Measurements from ENCODE around the gene DNAI1. TPM values are rescaled to one million over a fixed set of nuclear protein-coding genes. Genes with fewer than 3 reads are reported as not detected.

Gene DNAI1
- polyA plus RNA-seq (2012; rRNA removed), result 0.46 and 0.55 TPM in 2 replicates
- polyA plus RNA-seq (2012; cell fraction: cytosol; rRNA removed), result 0.12 and 0.22 TPM in 2 replicates
- polyA plus RNA-seq (2012; cell fraction: nucleus; rRNA removed), result 2.2 and 3.5 TPM in 2 replicates

GRCh38 chr9:34458013-34458958 lies at the start of gene DNAI1, which contains the start of gene FAM219A:
DNAI1 (plus strand) TSS chr9:34458805; CDS start chr9:34459006, 201 bp downstream.
FAM219A (minus strand) TSS chr9:34458570; CDS start chr9:34458263, 307 bp downstream.
- H4K20me1 ChIP-seq (ENCODE audit: insufficient read depth), result peaks cover 37% of the 10 kb centered on the region
- H3K27ac ChIP-seq (ENCODE audit: low read depth in 2 of 2, low read length in 1 of 2), result peak within 1 kb of the TSS; percentile 61 to 82
- ChIA-PET POLR2A (interaction anchor here (0.9 to 1.7 kb wide), 3 partner anchors 27 to 120 kb away, joined by 3 to 5 read pairs (median 4); no protein-coding TSS in a partner anchor), CTCF (interaction anchor here (0.9 to 3.4 kb wide), 4 partner anchors 27 to 133 kb away, joined by 3 to 28 read pairs (median 4); no protein-coding TSS in a partner anchor)
- peak within 1 kb of the TSS; percentile 75 for H3K4me2 ChIP-seq
- peaks cover 46% of the 10 kb centered on the region for H3K79me2 ChIP-seq (ENCODE audit: insufficient read depth)
- H3K36me3 ChIP-seq (replicated peaks in 1 of 2; ENCODE audit: control insufficient read depth in 1 of 2, insufficient read depth in 2 of 2, low read length in 1 of 2), result no peaks in the 10 kb centered on the region
- H3K9me2 ChIP-seq, result no peaks in the 10 kb centered on the region
- peaks cover 10% of the 10 kb centered on the region for H3F3A ChIP-seq (replicated peaks; ENCODE audit: insufficient read depth)
- peaks cover 20 to 21% of the 10 kb centered on the region in 2 experiments; a peak in 2 of 4 replicates for H3K4me1 ChIP-seq (ENCODE audit: control insufficient read depth in 1 of 2, insufficient read depth in 2 of 2, low read depth in 1 of 2, low read length in 1 of 2)
- peak within 1 kb of the TSS; percentile 76 to 77 for H3K4me3 ChIP-seq (ENCODE audit: low read depth in 2 of 2, low read length in 1 of 2)
- WGBS (ENCODE audit: low lambda C conversion rate), result under 1% methylated on average over 31 of the region's 94 CpGs
- peak within 1 kb of the TSS; percentile 80 for H2AFZ ChIP-seq (ENCODE audit: low read depth)
- H3K9ac ChIP-seq, result peak within 1 kb of the TSS; percentile 83
- H3K27me3 ChIP-seq (ENCODE audit: insufficient read depth), result no peaks in the 10 kb centered on the region
- peak; percentile 99 for DNase-seq
- H3K9me3 ChIP-seq, result no peaks in the 10 kb centered on the region
- TF ChIP-seq NFIC (IDR thresholded peaks at IDR 0.05; ENCODE audit: borderline replicate concordance), result no peak
- no peak for TF ChIP-seq SMC3 (IDR thresholded peaks at IDR 0.05; ENCODE audit: low read depth, low read length)
- no peak for TF ChIP-seq USF2 (IDR thresholded peaks at IDR 0.05; ENCODE audit: borderline replicate concordance, low read depth, low read length)
- no peak for TF ChIP-seq FOSL2 (IDR thresholded peaks at IDR 0.05; ENCODE audit: borderline replicate concordance, low read depth)
- no peak for TF ChIP-seq RFX5 (IDR thresholded peaks at IDR 0.05; ENCODE audit: low read length)
- TF ChIP-seq IRF3 (IDR thresholded peaks at IDR 0.05; ENCODE audit: low read depth, low read length), result no peak
- TF ChIP-seq RAD21 (IDR thresholded peaks at IDR 0.05; ENCODE audit: low read length), result no peak
- no peak for TF ChIP-seq EZH2phosphoT487 (IDR thresholded peaks at IDR 0.05; ENCODE audit: borderline replicate concordance, low read depth)
- no peak for TF ChIP-seq EP300 (IDR thresholded peaks at IDR 0.05; ENCODE audit: borderline replicate concordance in 1 of 2, low read depth in 1 of 2, low read length in 1 of 2)
- peak; percentile 60; the same call in 1 of the 2 replicates for TF ChIP-seq MAX (IDR thresholded peaks at IDR 0.05; ENCODE audit: low read depth)
- TF ChIP-seq PBX3 (IDR thresholded peaks at IDR 0.05), result peak; percentile 38
- TF ChIP-seq ELF1 (IDR thresholded peaks at IDR 0.05), result peak; percentile 96
- peak; percentile 77 for TF ChIP-seq NRF1 (IDR thresholded peaks at IDR 0.05; ENCODE audit: low read depth, low read length)
- TF ChIP-seq JUND (IDR thresholded peaks at IDR 0.05), result no peak
- no peak for TF ChIP-seq USF1 (IDR thresholded peaks at IDR 0.05; ENCODE audit: borderline replicate concordance, low read depth)
- TF ChIP-seq POLR2AphosphoS5 (IDR thresholded peaks at IDR 0.05; ENCODE audit: low read depth, low read length), result peak; percentile 54; the same call in 1 of the 2 replicates
- no peak for TF ChIP-seq FOXJ3 (CRISPR knock-in tag; IDR thresholded peaks at IDR 0.05)
- peak; percentile 94 for TF ChIP-seq SIN3A (IDR thresholded peaks at IDR 0.05; ENCODE audit: borderline replicate concordance, low read depth, low read length)
- TF ChIP-seq ZBTB33 (IDR thresholded peaks at IDR 0.05; ENCODE audit: borderline replicate concordance, low read depth), result no peak
- TF ChIP-seq FOXM1 (IDR thresholded peaks at IDR 0.05; ENCODE audit: low read depth), result no peak
- peak; percentile 95 for TF ChIP-seq MXI1 (IDR thresholded peaks at IDR 0.05; ENCODE audit: low read depth, low read length)
- TF ChIP-seq TAF1 (IDR thresholded peaks at IDR 0.05; ENCODE audit: borderline replicate concordance, low read depth, low read length), result peak; percentile 88
- TF ChIP-seq GABPA (IDR thresholded peaks at IDR 0.05; ENCODE audit: low read depth), result peak; percentile 57
